ENCODE results near the gene CD248.
A peak's percentile ranks its signal among the peaks of the same experiment; 100 is the strongest.

CD248 gene

GRCh38 chr11:66293352-66293751 lies 23.5 kb downstream of the CD248 start:
- Histone ChIP-seq H3K9me3 (ENCODE audit: control insufficient read depth, low read length) (no peaks in the 10 kb centered on the region), H3K9ac (ENCODE audit: low read length) (no peak overlapping the region), H3K27me3 (ENCODE audit: control insufficient read depth, insufficient read depth, low read length) (peaks cover 13% of the 10 kb centered on the region), H3K4me1 (ENCODE audit: control insufficient read depth, insufficient read depth, low read length) (peaks cover 26% of the 10 kb centered on the region), H3K4me3 (ENCODE audit: low read length) (no peak overlapping the region), H3K36me3 (ENCODE audit: control insufficient read depth, insufficient read depth, low read length) (no peaks in the 10 kb centered on the region)

DNA sequence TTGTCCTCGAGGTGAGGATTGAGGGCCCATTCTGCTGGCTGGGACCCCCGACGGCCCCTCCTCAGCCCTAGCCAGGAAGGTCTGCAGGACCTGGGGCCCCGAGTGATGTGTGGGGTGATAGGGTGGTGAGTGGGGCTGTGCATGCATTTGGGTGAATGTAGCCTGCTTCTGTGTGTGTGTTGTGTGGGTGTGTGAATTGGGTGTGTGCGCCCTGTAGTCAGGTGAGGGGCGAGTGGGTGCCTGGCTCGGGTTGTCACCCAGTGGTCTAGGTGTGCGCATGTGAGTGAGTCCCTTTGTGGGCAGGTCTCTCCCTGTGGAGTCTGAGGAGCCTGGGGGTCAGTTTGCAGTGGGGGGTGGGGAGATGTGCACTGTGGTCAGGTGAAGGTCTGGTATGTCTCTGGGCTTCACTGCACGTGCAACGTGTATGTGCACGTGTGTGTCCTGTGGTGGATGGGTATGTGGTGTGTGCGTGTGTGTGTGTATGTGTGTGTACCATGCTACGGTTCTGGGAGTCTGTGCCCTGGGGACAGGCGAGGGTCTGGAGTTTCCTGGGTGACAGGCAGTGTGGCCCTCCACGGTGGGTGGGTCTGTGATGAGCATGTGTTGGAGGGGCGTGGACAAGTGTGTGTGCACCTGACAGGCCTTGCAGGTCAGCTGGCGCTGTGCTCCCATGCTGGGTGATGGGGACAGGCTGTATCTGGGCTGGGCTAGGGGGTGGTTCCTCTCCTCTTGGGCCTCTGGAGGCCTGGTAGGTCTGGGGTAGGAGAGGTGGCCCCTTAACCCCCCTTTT lies 24.1 kb downstream of the CD248 start:
- Histone ChIP-seq H3K27me3 (ENCODE audit: control insufficient read depth, insufficient read depth, low read length) (peaks cover 13% of the 10 kb centered on the region), H3K9ac (ENCODE audit: low read length) (peak overlapping the region; percentile 26), H3K4me1 (ENCODE audit: control insufficient read depth, insufficient read depth, low read length) (peaks cover 32% of the 10 kb centered on the region), H3K9me3 (ENCODE audit: control insufficient read depth, low read length) (no peaks in the 10 kb centered on the region), H3K4me3 (ENCODE audit: low read length) (no peak overlapping the region), H3K36me3 (ENCODE audit: control insufficient read depth, insufficient read depth, low read length) (no peaks in the 10 kb centered on the region)

DNA sequence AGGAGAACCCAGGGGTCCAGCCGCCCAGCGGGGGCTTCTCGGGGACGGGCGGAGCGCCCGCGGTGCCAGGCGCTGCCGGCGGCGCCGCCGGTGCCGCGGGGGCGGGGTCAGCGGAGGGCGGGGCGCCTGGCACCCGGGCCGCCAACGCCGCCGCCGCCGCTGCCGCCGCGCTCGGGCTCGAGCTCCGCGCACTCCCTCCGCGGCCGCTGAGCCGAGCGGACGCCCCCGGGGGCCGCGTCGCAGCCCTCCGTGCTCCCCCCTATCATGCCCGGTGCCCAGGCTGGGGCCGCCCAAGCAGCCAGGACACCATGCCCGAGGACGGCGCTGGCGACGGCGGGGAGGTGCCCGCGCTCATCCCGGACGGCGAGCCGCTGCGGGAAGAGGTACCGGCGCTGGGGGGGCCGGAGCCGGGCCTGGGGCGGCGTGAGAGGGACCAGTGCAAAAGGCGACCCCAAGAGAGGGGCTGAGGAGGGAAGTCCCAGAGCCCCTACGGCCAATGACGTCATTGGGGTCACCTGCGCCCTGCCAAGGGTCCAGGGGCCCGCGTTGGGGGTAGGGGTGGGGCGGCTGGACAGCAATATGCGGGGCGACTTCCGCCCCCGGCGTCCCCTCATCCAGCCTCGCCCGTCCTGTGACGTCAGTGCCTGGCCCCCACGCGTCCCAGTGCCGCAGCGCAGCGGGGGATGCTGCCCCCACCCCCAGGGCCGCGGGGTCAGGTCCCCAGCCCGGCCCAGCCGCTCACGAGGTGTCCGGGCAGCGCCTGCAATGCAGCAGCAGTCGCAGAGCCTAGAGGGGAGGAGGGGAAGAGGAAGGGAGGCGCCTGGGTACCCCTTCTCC lies 24.9 kb downstream of the CD248 start, which contains the start of gene TMEM151A:
Gene TMEM151A, plus strand, starts transcription at position 189 of the 837 bp plus-strand sequence. Its CDS starts 120 bp downstream, at position 309.
- Histone ChIP-seq H3K9ac (ENCODE audit: low read length) (peak within 1 kb of the TSS; percentile 26), H3K36me3 (ENCODE audit: control insufficient read depth, insufficient read depth, low read length) (no peaks in the 10 kb centered on the region), H3K9me3 (ENCODE audit: control insufficient read depth, low read length) (no peaks in the 10 kb centered on the region), H3K4me1 (ENCODE audit: control insufficient read depth, insufficient read depth, low read length) (peaks cover 40% of the 10 kb centered on the region), H3K4me3 (ENCODE audit: low read length) (no peak within 1 kb of the TSS), H3K27me3 (ENCODE audit: control insufficient read depth, insufficient read depth, low read length) (peaks cover 13% of the 10 kb centered on the region)

DNA sequence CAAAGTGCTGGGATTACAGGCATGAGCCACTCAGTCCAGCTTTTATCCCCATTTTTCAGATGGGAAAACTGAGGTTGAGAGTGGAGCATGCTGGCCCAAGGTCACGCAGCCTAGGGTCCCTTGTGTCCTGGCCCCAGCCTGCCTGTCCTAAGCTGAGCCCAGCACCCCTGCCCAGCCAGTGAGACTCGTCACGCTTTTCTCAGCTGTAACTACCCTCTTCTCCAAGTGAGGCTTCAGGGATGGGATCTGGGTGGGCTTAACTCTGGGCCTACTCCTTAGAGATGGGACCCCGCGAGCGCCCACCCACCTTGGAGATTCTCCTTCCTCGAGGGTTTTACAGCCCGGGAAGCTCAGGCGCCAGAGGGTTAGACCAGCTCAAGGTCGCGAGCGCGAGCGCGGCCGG lies 25.5 kb downstream of the CD248 start:
- Histone ChIP-seq H3K9ac (ENCODE audit: low read length) (no peak overlapping the region), H3K36me3 (ENCODE audit: control insufficient read depth, insufficient read depth, low read length) (no peaks in the 10 kb centered on the region), H3K4me1 (ENCODE audit: control insufficient read depth, insufficient read depth, low read length) (peaks cover 41% of the 10 kb centered on the region), H3K27me3 (ENCODE audit: control insufficient read depth, insufficient read depth, low read length) (peaks cover 13% of the 10 kb centered on the region), H3K9me3 (ENCODE audit: control insufficient read depth, low read length) (no peaks in the 10 kb centered on the region), H3K4me3 (ENCODE audit: low read length) (no peak overlapping the region)

DNA sequence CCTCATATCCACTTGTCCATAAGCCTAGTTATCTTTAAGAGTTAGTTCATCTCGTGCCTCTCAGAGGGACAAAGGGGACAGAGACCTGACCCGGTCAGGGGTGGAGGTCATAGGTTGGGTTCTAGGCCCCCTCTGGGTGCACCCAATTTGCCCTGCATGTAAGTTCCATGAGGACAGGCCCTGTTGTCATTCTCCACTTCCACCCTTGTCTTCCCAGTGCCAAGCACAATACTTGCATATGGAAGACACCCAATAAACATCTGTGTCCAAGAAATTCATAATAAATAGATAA lies 26.6 kb downstream of the CD248 start:
- no peaks in the 10 kb centered on the region for H3K36me3 ChIP-seq (ENCODE audit: control insufficient read depth, insufficient read depth, low read length)
- peak overlapping the region; percentile 64 for H3K4me3 ChIP-seq (ENCODE audit: low read length)
- H3K9me3 ChIP-seq (ENCODE audit: control insufficient read depth, low read length), result no peaks in the 10 kb centered on the region
- peaks cover 13% of the 10 kb centered on the region for H3K27me3 ChIP-seq (ENCODE audit: control insufficient read depth, insufficient read depth, low read length)
- H3K9ac ChIP-seq (ENCODE audit: low read length), result no peak overlapping the region
- peaks cover 41% of the 10 kb centered on the region for H3K4me1 ChIP-seq (ENCODE audit: control insufficient read depth, insufficient read depth, low read length)

GRCh38 chr11:66289548-66290329 lies 27.1 kb downstream of the CD248 start:
- Histone ChIP-seq H3K4me1 (ENCODE audit: control insufficient read depth, insufficient read depth, low read length) (peaks cover 41% of the 10 kb centered on the region), H3K9me3 (ENCODE audit: control insufficient read depth, low read length) (no peaks in the 10 kb centered on the region), H3K27me3 (ENCODE audit: control insufficient read depth, insufficient read depth, low read length) (peaks cover 13% of the 10 kb centered on the region), H3K4me3 (ENCODE audit: low read length) (peak overlapping the region; percentile 64), H3K9ac (ENCODE audit: low read length) (peak overlapping the region; percentile 89), H3K36me3 (ENCODE audit: control insufficient read depth, insufficient read depth, low read length) (peaks cover 5% of the 10 kb centered on the region)

DNA sequence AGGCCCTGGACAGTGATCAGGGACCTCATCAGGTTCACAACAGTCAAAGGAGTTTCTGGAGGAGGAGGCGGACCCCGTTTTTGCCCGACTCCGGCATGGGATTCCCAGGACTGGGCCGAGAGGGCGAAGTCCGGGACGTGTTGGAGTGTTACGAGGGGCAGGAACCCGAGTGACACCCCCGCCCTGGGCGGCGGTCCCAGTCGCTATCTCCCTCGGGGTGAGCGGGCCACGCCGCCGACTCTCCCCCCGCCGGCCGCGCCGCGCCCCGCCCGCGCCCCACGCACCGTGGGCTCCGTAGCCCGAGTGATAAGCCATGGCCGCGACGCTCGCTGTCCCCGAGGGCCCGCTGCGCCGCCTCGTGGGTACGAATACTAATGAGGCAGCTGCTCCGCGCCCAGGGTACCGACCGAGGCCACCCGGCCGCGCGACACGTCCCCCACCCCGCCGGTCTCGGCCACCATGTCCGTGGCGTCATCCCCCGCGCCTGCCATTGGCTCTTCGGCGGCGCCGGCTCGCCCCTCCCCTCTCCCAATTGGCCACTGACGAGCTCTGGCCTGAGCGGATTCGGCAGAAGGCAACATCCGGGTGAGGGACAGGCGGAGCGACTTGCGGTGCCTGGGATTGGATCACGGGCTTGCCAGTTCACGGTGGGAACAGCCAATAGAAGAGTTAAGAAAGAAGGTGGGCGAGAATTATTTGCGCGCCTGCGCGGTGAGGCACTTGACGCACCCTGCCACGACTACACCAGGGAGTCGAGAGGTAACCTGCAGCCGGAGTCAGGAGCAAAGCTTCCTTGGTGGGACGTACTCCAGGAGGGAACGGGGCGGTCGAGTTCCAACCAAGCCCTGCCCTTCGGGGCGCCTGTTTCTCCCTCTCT lies 27.9 kb downstream of the CD248 start, which contains the start of gene YIF1A:
Gene YIF1A, minus strand, starts transcription at position 473 of the 877 bp plus-strand sequence. Its CDS starts 158 bp downstream, at position 315.
- Histone ChIP-seq H3K9ac (ENCODE audit: low read length) (peak within 1 kb of the TSS; percentile 89), H3K36me3 (ENCODE audit: control insufficient read depth, insufficient read depth, low read length) (peaks cover 5% of the 10 kb centered on the region), H3K27me3 (ENCODE audit: control insufficient read depth, insufficient read depth, low read length) (peaks cover 13% of the 10 kb centered on the region), H3K9me3 (ENCODE audit: control insufficient read depth, low read length) (no peaks in the 10 kb centered on the region), H3K4me1 (ENCODE audit: control insufficient read depth, insufficient read depth, low read length) (peaks cover 41% of the 10 kb centered on the region), H3K4me3 (ENCODE audit: low read length) (peak within 1 kb of the TSS; percentile 64)

GRCh38 chr11:66287889-66288670 lies 28.8 kb downstream of the CD248 start:
- Histone ChIP-seq H3K9me3 (ENCODE audit: control insufficient read depth, low read length) (no peaks in the 10 kb centered on the region), H3K4me3 (ENCODE audit: low read length) (peak overlapping the region; percentile 54), H3K27me3 (ENCODE audit: control insufficient read depth, insufficient read depth, low read length) (peaks cover 11% of the 10 kb centered on the region), H3K36me3 (ENCODE audit: control insufficient read depth, insufficient read depth, low read length) (peaks cover 5% of the 10 kb centered on the region), H3K4me1 (ENCODE audit: control insufficient read depth, insufficient read depth, low read length) (peaks cover 38% of the 10 kb centered on the region), H3K9ac (ENCODE audit: low read length) (peak overlapping the region; percentile 89)

DNA sequence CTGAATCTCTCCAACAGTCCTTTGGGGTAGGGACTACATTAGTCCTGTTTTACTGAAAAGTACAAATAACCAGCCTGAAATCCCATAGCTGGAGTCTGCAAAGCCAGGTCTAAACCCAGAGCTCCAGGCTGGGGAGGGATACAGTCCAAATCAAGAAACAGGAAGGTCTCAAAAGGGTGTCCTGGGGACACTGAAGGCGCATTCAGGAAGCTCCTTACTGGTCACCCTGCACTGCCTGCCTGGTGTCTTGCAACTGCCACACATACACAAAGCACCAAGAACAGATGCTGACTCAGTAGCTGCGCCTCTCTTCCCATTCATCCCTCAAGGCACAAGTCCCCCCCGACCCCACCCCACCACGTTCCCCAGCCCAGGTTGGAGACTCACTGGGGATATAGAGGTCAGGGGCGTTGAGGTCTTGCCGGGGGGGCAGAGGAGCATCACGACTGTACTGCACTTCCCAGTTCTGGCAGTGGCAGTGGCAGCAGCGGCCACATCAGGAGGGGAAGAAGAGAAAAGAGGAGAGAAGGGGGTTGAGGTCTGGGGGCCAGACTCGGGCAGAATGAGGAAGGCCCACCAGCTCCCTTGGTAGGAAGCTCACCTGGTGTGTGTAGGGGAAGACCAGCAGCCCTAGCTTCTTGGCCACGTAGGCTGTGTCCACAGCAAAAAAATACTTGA lies 29.5 kb downstream of the CD248 start:
- Histone ChIP-seq H3K36me3 (ENCODE audit: control insufficient read depth, insufficient read depth, low read length) (peaks cover 5% of the 10 kb centered on the region), H3K4me1 (ENCODE audit: control insufficient read depth, insufficient read depth, low read length) (peaks cover 35% of the 10 kb centered on the region), H3K27me3 (ENCODE audit: control insufficient read depth, insufficient read depth, low read length) (peaks cover 4% of the 10 kb centered on the region), H3K9ac (ENCODE audit: low read length) (no peak overlapping the region), H3K9me3 (ENCODE audit: control insufficient read depth, low read length) (no peaks in the 10 kb centered on the region), H3K4me3 (ENCODE audit: low read length) (no peak overlapping the region)

DNA sequence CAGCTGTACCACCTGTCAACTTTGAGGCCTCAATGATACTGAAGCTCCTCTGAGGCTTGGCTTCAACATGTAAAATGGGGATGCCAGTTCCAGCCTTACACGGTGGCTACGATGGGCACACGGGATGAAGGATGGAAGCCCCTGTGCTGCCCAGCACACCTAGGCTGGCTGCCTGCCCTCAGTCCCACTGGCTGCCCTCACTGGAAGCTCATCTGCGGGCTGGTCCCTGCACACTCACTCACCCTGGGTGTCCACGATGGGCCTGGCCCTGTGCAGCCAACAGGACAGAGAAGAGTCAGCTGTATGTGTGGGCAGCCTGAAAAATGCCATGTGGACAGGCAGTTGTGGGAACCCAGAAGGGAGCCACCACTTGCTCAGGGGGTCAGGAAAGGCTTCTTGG lies 30.1 kb downstream of the CD248 start:
- H3K4me1 ChIP-seq (ENCODE audit: control insufficient read depth, insufficient read depth, low read length), result peaks cover 36% of the 10 kb centered on the region
- no peaks in the 10 kb centered on the region for H3K9me3 ChIP-seq (ENCODE audit: control insufficient read depth, low read length)
- H3K9ac ChIP-seq (ENCODE audit: low read length), result no peak overlapping the region
- H3K27me3 ChIP-seq (ENCODE audit: control insufficient read depth, insufficient read depth, low read length), result peaks cover 3% of the 10 kb centered on the region
- no peak overlapping the region for H3K4me3 ChIP-seq (ENCODE audit: low read length)
- peaks cover 5% of the 10 kb centered on the region for H3K36me3 ChIP-seq (ENCODE audit: control insufficient read depth, insufficient read depth, low read length)
